ENCODE data around the gene IFFO2.

IFFO2 gene

GRCh38 chr1:18924221-18924691, 32.2 kb downstream of the IFFO2 start:
- no peak for TF ChIP-seq FOXP2 (optimal IDR thresholded peaks at IDR 0.05; ENCODE audit: borderline replicate concordance, extremely low read depth, extremely low read length, insufficient read depth)
- TF ChIP-seq SIN3A (IDR thresholded peaks at IDR 0.05; ENCODE audit: borderline replicate concordance, insufficient read depth, low read length), result no peak
- TF ChIP-seq POLR2AphosphoS5 (IDR thresholded peaks at IDR 0.05; ENCODE audit: low read depth, low read length), result no peak
- no peak for TF ChIP-seq REST (IDR thresholded peaks at IDR 0.05; ENCODE audit: insufficient read depth in 1 of 2, low read depth in 2 of 2, low read length in 2 of 2)
- TF ChIP-seq TAF1 (IDR thresholded peaks at IDR 0.05; ENCODE audit: borderline replicate concordance, insufficient read depth, low read length), result no peak

- no peak for TF ChIP-seq FOXP2 (optimal IDR thresholded peaks at IDR 0.05; ENCODE audit: borderline replicate concordance, extremely low read depth, extremely low read length, insufficient read depth)
- TF ChIP-seq REST (IDR thresholded peaks at IDR 0.05; ENCODE audit: insufficient read depth in 1 of 2, low read depth in 2 of 2, low read length in 2 of 2), result no peak
- TF ChIP-seq SIN3A (IDR thresholded peaks at IDR 0.05; ENCODE audit: borderline replicate concordance, insufficient read depth, low read length), result no peak
- TF ChIP-seq POLR2AphosphoS5 (IDR thresholded peaks at IDR 0.05; ENCODE audit: low read depth, low read length), result no peak
- TF ChIP-seq TAF1 (IDR thresholded peaks at IDR 0.05; ENCODE audit: borderline replicate concordance, insufficient read depth, low read length), result no peak
These were observed 32.7 kb downstream of the IFFO2 start for GRCh38 chr1:18923756-18924211.

- TF ChIP-seq FOXP2 (optimal IDR thresholded peaks at IDR 0.05; ENCODE audit: borderline replicate concordance, extremely low read depth, extremely low read length, insufficient read depth) (no peak), TAF1 (IDR thresholded peaks at IDR 0.05; ENCODE audit: borderline replicate concordance, insufficient read depth, low read length) (no peak), SIN3A (IDR thresholded peaks at IDR 0.05; ENCODE audit: borderline replicate concordance, insufficient read depth, low read length) (no peak), POLR2AphosphoS5 (IDR thresholded peaks at IDR 0.05; ENCODE audit: low read depth, low read length) (no peak), REST (IDR thresholded peaks at IDR 0.05; ENCODE audit: insufficient read depth in 1 of 2, low read depth in 2 of 2, low read length in 2 of 2) (no peak)
These were observed 33.4 kb downstream of the IFFO2 start for GRCh38 chr1:18922848-18923755.

GRCh38 chr1:18922319-18922726, 34.2 kb downstream of the IFFO2 start:
- no peak for TF ChIP-seq FOXP2 (optimal IDR thresholded peaks at IDR 0.05; ENCODE audit: borderline replicate concordance, extremely low read depth, extremely low read length, insufficient read depth)
- no peak for TF ChIP-seq POLR2AphosphoS5 (IDR thresholded peaks at IDR 0.05; ENCODE audit: low read depth, low read length)
- no peak for TF ChIP-seq SIN3A (IDR thresholded peaks at IDR 0.05; ENCODE audit: borderline replicate concordance, insufficient read depth, low read length)
- no peak for TF ChIP-seq TAF1 (IDR thresholded peaks at IDR 0.05; ENCODE audit: borderline replicate concordance, insufficient read depth, low read length)
- no peak for TF ChIP-seq REST (IDR thresholded peaks at IDR 0.05; ENCODE audit: insufficient read depth in 1 of 2, low read depth in 2 of 2, low read length in 2 of 2)
